T-helper 1 cell treated with Interleukin-12 subunit alpha and Interleukin-12 subunit beta and Interleukin-4 antibody, amounts not matched to agents 30 μg/mL and 1 μg/mL, for 36 hours (primary cell): ENCODE results near the gene PRSS12.
A peak's percentile ranks its signal among the peaks of the same experiment; 100 is the strongest.

Experiments used
- H3K27ac Mint-ChIP-seq: one replicate; pipeline ENCODE4 v1.8.0; 2021; ENCODE audit warnings: mild to moderate bottlenecking, mixed read lengths
- H3K27me3 Mint-ChIP-seq: one replicate; pipeline ENCODE4 v1.8.0; 2021; ENCODE audit warnings: low read depth, mixed read lengths
- H3K36me3 Mint-ChIP-seq: one replicate; pipeline ENCODE4 v1.8.0; 2021; ENCODE audit warnings: low read depth, mixed read lengths
- H3K4me1 Mint-ChIP-seq: one replicate; pipeline ENCODE4 v1.8.0; 2021; ENCODE audit warnings: low read depth, mixed read lengths
- H3K4me3 Mint-ChIP-seq: one replicate; pipeline ENCODE4 v1.8.0; 2021; ENCODE audit warnings: mild to moderate bottlenecking, moderate library complexity, mixed read lengths
- H3K9me3 Mint-ChIP-seq: one replicate; pipeline ENCODE4 v1.8.0; 2021; ENCODE audit warnings: mixed read lengths

Gene PRSS12

DNA sequence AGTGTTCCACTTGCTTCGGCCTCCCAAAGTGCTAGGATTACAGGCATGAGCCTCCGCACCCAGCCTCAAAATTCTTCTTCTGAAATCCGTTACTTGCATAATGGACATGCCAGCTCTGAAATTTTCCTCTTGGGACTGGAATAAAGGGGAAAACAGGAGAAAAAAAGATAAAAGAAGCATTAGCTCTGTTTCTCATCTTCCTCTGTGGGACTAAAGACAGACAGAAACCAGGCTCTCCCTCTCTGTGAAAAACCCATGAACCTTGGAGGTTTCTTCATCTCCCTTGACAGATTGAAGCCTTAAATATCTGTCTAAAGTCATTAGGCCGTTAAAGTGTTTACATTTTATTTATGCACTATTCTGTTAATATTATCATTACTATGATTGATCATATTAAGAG, 19.4 kb upstream of the PRSS12 start:
- Mint-ChIP-seq H3K4me3 (no peak overlapping the region), H3K27me3 (no peaks in the 10 kb centered on the region), H3K9me3 (no peaks in the 10 kb centered on the region), H3K4me1 (peaks cover 1% of the 10 kb centered on the region), H3K36me3 (no peaks in the 10 kb centered on the region), H3K27ac (no peak overlapping the region)

GRCh38 chr4:118369231-118369630, 16.4 kb upstream of the PRSS12 start:
- Mint-ChIP-seq H3K36me3 (no peaks in the 10 kb centered on the region), H3K27ac (no peak overlapping the region), H3K4me1 (no peaks in the 10 kb centered on the region), H3K4me3 (no peak overlapping the region), H3K9me3 (no peaks in the 10 kb centered on the region), H3K27me3 (no peaks in the 10 kb centered on the region)

DNA sequence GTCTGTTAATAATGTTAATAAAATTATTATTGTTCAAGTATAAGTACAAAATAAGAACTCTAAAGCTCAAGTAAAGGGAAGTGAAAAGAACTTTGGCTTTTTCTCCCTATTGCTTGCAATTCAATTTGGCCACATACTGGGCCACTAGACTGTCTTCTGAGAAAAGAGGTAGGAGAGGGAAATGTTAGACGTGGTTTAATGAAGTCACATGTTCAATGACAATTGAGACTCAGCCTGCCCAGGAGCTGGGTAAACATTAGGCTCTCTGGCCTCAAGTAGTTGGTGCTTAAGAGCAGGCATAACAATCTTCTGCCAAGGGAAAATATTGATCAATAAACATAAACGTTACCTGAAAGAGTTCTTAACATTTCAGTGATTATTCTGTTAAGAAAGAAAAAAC, 15.1 kb upstream of the PRSS12 start:
- H3K36me3 Mint-ChIP-seq = no peaks in the 10 kb centered on the region
- no peak overlapping the region for H3K27ac Mint-ChIP-seq
- H3K4me1 Mint-ChIP-seq = no peaks in the 10 kb centered on the region
- H3K27me3 Mint-ChIP-seq = peaks cover 2% of the 10 kb centered on the region
- H3K4me3 Mint-ChIP-seq = no peak overlapping the region
- no peaks in the 10 kb centered on the region for H3K9me3 Mint-ChIP-seq

- Mint-ChIP-seq H3K9me3 (no peaks in the 10 kb centered on the region), H3K4me3 (no peak overlapping the region), H3K27me3 (peaks cover 4% of the 10 kb centered on the region)
These were observed 14.6 kb upstream of the PRSS12 start for GRCh38 chr4:118367361-118367760.

DNA sequence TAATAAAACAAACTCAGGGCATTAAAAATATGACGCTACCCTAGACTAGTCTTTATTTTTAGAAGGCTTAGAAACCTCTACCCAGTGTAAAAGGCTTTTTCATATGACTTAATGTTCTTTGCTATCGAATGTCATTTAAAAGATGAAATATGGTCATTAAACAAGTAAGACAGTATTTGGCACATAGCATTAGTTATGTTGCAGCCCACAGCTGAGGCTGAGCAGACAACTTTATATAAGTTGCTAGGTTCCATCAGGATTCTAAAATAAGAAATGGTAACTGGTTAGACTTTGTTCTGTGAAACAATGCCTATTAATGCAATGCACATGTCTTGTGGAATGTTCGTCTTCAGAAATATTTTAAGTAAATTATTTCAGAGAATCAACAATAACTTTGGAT, 10.4 kb upstream of the PRSS12 start:
- Mint-ChIP-seq H3K4me1 (no peaks in the 10 kb centered on the region), H3K27ac (no peak overlapping the region), H3K36me3 (no peaks in the 10 kb centered on the region), H3K4me3 (no peak overlapping the region), H3K27me3 (peaks cover 12% of the 10 kb centered on the region), H3K9me3 (no peaks in the 10 kb centered on the region)

More at GRCh38 chr4:118367361-118367760, 14.6 kb upstream of the PRSS12 start:
- Mint-ChIP-seq H3K36me3 (no peaks in the 10 kb centered on the region), H3K4me1 (no peaks in the 10 kb centered on the region), H3K27ac (no peak overlapping the region)

DNA sequence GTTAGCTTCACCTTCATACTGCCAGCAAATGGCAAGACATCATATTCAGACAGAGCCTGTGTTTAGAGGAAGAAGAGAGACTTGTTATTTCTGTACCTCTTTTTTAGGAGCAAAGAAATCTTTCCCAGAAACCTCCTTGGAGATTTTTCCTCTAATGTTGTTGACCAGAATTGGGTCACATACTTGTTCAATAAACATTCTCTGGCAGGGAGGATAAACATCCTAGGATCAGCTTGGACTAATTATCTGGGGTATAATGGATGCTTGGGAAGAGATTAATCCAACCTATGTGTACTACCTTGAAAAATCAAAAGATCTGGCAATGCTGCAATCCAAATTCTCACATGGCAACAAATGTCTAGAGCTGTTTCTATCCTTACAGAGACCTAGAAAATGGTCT, 8.4 kb upstream of the PRSS12 start:
- Mint-ChIP-seq H3K27me3 (peaks cover 27% of the 10 kb centered on the region), H3K36me3 (no peaks in the 10 kb centered on the region), H3K4me3 (no peak overlapping the region), H3K9me3 (no peaks in the 10 kb centered on the region), H3K27ac (no peak overlapping the region), H3K4me1 (no peaks in the 10 kb centered on the region)

DNA sequence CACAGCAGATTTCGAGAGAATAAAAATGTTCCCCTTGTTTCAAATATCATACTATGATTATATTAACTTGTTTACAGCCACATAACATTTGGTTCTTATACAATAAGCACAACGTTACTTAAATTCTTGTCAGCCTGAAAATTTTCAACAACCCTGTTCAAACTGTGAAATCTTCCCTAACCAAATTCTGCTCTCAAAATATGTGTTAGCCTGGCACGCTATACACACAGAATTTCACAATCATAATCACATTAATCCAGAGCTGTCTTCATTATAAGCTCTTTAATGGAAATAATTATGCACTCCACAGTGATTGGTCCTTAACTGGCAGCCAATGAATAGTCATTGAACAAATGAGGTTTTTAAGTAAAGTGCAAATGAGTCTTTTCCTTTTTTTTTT, 7.3 kb upstream of the PRSS12 start:
- Mint-ChIP-seq H3K36me3 (no peaks in the 10 kb centered on the region), H3K27ac (no peak overlapping the region), H3K9me3 (no peaks in the 10 kb centered on the region), H3K4me1 (no peaks in the 10 kb centered on the region), H3K27me3 (peaks cover 38% of the 10 kb centered on the region), H3K4me3 (no peak overlapping the region)

DNA sequence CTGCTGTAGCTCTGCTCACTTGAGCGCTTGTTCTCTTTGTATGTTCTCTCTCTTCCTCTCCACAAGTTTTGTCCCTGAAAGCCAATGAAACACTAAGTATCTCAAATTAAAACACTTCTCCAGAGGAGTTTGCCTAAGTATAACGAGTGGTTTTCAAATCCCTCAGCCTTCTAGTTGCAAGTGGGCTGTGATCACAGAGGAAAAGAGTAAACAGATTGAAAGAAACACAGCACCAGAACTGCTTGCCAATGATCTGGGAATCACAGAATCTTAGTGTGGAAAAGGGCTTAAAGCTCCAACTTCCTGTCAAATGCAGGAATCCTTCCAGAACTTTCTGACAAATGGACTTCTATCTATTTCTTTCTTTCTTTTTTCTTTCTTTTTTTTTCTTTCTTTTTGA, 4.8 kb upstream of the PRSS12 start:
- Mint-ChIP-seq H3K27me3 (peaks cover 55% of the 10 kb centered on the region), H3K9me3 (no peaks in the 10 kb centered on the region), H3K4me1 (peaks cover 7% of the 10 kb centered on the region)

GRCh38 chr4:118356731-118357130, 3.9 kb upstream of the PRSS12 start:
- Mint-ChIP-seq H3K36me3 (no peaks in the 10 kb centered on the region), H3K27me3 (peaks cover 55% of the 10 kb centered on the region), H3K9me3 (no peaks in the 10 kb centered on the region), H3K4me3 (no peak overlapping the region), H3K27ac (no peak overlapping the region), H3K4me1 (peaks cover 9% of the 10 kb centered on the region)

More for the DNA sequence above, 4.8 kb upstream of the PRSS12 start:
- Mint-ChIP-seq H3K27ac (no peak overlapping the region), H3K4me3 (no peak overlapping the region), H3K36me3 (no peaks in the 10 kb centered on the region)

DNA sequence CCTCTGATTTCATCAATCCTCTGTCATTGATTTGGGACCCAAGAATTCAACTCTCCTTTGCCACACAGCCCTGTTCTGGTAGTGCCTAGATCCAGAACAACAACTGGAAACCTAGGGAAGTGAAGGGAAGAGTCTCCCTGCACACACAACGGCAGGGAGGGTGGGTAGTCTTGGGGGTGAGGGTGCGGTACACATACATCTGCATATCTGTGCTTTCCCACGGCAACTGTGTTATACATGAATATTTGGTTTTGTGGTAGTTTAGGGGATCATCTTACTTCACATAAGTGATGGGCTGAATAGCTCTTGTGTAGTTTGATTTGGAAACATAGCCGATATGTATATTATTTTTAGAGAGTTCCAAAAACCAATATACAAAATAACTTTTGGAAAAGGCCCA, 3.3 kb upstream of the PRSS12 start:
- Mint-ChIP-seq H3K4me3 (no peak overlapping the region), H3K27me3 (peaks cover 61% of the 10 kb centered on the region), H3K9me3 (no peaks in the 10 kb centered on the region)

GRCh38 chr4:118354913-118355312, 2.1 kb upstream of the PRSS12 start:
- Mint-ChIP-seq H3K36me3 (no peaks in the 10 kb centered on the region), H3K4me3 (no peak overlapping the region), H3K4me1 (peaks cover 10% of the 10 kb centered on the region), H3K9me3 (no peaks in the 10 kb centered on the region), H3K27ac (no peak overlapping the region), H3K27me3 (peaks cover 73% of the 10 kb centered on the region)

More for the DNA sequence above, 3.3 kb upstream of the PRSS12 start:
- Mint-ChIP-seq H3K4me1 (peaks cover 10% of the 10 kb centered on the region), H3K36me3 (no peaks in the 10 kb centered on the region), H3K27ac (no peak overlapping the region)

DNA sequence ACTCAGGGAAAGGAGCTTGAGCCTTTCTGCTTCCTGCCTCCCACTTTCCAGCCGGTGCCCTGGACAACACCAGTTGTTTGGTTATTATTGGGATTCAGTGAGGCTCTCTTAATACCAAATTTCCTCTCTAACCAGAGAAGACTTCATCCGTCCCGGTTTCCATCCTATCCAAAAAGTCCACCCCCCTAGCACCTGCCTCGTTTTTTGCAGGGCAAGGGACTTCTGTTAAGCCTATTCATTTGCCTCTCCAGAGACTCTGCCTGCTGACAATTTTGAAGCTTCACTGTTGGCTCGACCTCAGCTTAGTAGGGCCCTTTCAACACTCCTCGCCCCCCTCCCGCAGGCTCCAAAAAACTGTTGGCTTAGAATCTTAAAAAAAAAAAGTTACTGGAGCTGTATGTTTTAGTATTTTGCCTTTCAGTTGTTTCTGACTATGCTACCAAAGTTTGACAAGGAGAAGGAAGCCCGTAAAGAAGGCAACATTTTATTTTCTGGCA, 779 bp upstream of the PRSS12 start:
- Mint-ChIP-seq H3K27me3 (peaks cover 78% of the 10 kb centered on the region), H3K27ac (no peak overlapping the region), H3K4me1 (peaks cover 10% of the 10 kb centered on the region), H3K9me3 (no peaks in the 10 kb centered on the region), H3K36me3 (no peaks in the 10 kb centered on the region), H3K4me3 (peak overlapping the region; percentile 83)

GRCh38 chr4:118351851-118352827, 664 bp downstream of the PRSS12 start:
- Mint-ChIP-seq H3K36me3 (no peaks in the 10 kb centered on the region), H3K4me3 (peak overlapping the region; percentile 51), H3K4me1 (peaks cover 10% of the 10 kb centered on the region), H3K27ac (no peak overlapping the region), H3K27me3 (peaks cover 68% of the 10 kb centered on the region), H3K9me3 (no peaks in the 10 kb centered on the region)

GRCh38 chr4:118350961-118351360, 1.8 kb downstream of the PRSS12 start:
- H3K4me1 Mint-ChIP-seq = peaks cover 10% of the 10 kb centered on the region

GRCh38 chr4:118348886-118349285, 3.9 kb downstream of the PRSS12 start:
- Mint-ChIP-seq H3K36me3 (no peaks in the 10 kb centered on the region), H3K4me1 (peaks cover 10% of the 10 kb centered on the region), H3K27me3 (peaks cover 51% of the 10 kb centered on the region), H3K4me3 (no peak overlapping the region), H3K9me3 (no peaks in the 10 kb centered on the region), H3K27ac (no peak overlapping the region)

More at GRCh38 chr4:118350961-118351360, 1.8 kb downstream of the PRSS12 start:
- Mint-ChIP-seq H3K27ac (no peak overlapping the region), H3K4me3 (no peak overlapping the region), H3K27me3 (peaks cover 65% of the 10 kb centered on the region), H3K36me3 (no peaks in the 10 kb centered on the region), H3K9me3 (no peaks in the 10 kb centered on the region)
